H9 (cell line): ENCODE measurements around the gene TARP.

Experiments
- DNase-seq: peaks from one replicate; pipeline ENCODE4 v3.0.0-alpha.2; 2017
- H2AFZ ChIP-seq: one replicate; pipeline ENCODE4 v1.6.1; 2013; ENCODE audit warnings: mild to moderate bottlenecking, low read length, control low read depth, moderate library complexity
- H2AK5ac ChIP-seq: 2 replicates; pipeline ENCODE4 v1.6.1; 2013; ENCODE audit warnings: low read length, control low read depth, mixed read lengths; ENCODE audit not compliant: insufficient read length
- H2BK120ac ChIP-seq: one replicate; pipeline ENCODE4 v1.6.1; 2013; ENCODE audit warnings: low read depth, mild to moderate bottlenecking, low read length, control low read depth, inconsistent platforms; ENCODE audit not compliant: poor library complexity, severe bottlenecking
- H2BK12ac ChIP-seq: 2 replicates; pipeline ENCODE4 v1.6.1; 2013; ENCODE audit warnings: low read length, control low read depth, mixed read lengths, low read depth; ENCODE audit not compliant: insufficient read length
- H2BK15ac ChIP-seq: 2 replicates; pipeline ENCODE4 v1.6.1; 2013; ENCODE audit warnings: low read depth, low read length, control low read depth
- H2BK20ac ChIP-seq: one replicate; pipeline ENCODE4 v1.6.1; 2013; ENCODE audit warnings: low read depth, mild to moderate bottlenecking, low read length, control low read depth, inconsistent platforms; ENCODE audit not compliant: poor library complexity, severe bottlenecking
- H2BK5ac ChIP-seq: 2 replicates; pipeline ENCODE4 v1.6.1; 2013; ENCODE audit warnings: low read length, control low read depth, mixed read lengths; ENCODE audit not compliant: insufficient read length
- H3K14ac ChIP-seq: 2 replicates; pipeline ENCODE4 v1.6.1; 2013; ENCODE audit warnings: low read length, control low read depth; ENCODE audit not compliant: insufficient read depth
- H3K18ac ChIP-seq: 2 replicates; pipeline ENCODE4 v1.6.1; 2013; ENCODE audit warnings: low read depth, mild to moderate bottlenecking, mixed read lengths, low read length, control low read depth; ENCODE audit not compliant: insufficient read length
- H3K23ac ChIP-seq: 2 replicates; pipeline ENCODE4 v1.6.1; 2013; ENCODE audit warnings: low read length, control low read depth, mixed read lengths, low read depth; ENCODE audit not compliant: insufficient read length
- H3K23me2 ChIP-seq: 2 replicates; pipeline ENCODE4 v1.6.1; 2013; ENCODE audit warnings: low read depth, mild to moderate bottlenecking, mixed read lengths, low read length, control low read depth; ENCODE audit not compliant: insufficient read length, poor library complexity, severe bottlenecking
- H3K27ac ChIP-seq: 2 replicates; pipeline ENCODE4 v1.5.1; 2013; ENCODE audit warnings: low read length, control low read depth, mixed read lengths, low read depth; ENCODE audit not compliant: insufficient read length
- H3K27me3 ChIP-seq: 2 replicates; pipeline ENCODE4 v1.6.1; 2013; ENCODE audit warnings: low read length, control low read depth, inconsistent platforms; ENCODE audit not compliant: insufficient read depth
- H3K4ac ChIP-seq: 2 replicates; pipeline ENCODE4 v1.6.1; 2013; ENCODE audit warnings: low read depth, mild to moderate bottlenecking, control low read depth, inconsistent platforms, low read length, moderate library complexity
- H3K4me1 ChIP-seq: 2 replicates; pipeline ENCODE4 v1.6.1; 2013; ENCODE audit warnings: low read length, control low read depth, inconsistent platforms; ENCODE audit not compliant: insufficient read depth
- H3K4me2 ChIP-seq: 2 replicates; pipeline ENCODE4 v1.6.1; 2013; ENCODE audit warnings: low read length, control low read depth, mixed read lengths; ENCODE audit not compliant: insufficient read length, insufficient read depth
- H3K56ac ChIP-seq: 2 replicates; pipeline ENCODE4 v1.6.1; 2013; ENCODE audit warnings: low read depth, mild to moderate bottlenecking, mixed read lengths, low read length, control low read depth; ENCODE audit not compliant: insufficient read length
- H3K79me1 ChIP-seq: 2 replicates; pipeline ENCODE4 v1.6.1; 2013; ENCODE audit warnings: low read depth, mild to moderate bottlenecking, moderate library complexity, low read length, control low read depth, inconsistent platforms; ENCODE audit not compliant: insufficient read depth, poor library complexity, severe bottlenecking
- H3K79me2 ChIP-seq: 2 replicates; pipeline ENCODE4 v1.6.1; 2013; ENCODE audit warnings: low read length, control low read depth, inconsistent platforms; ENCODE audit not compliant: insufficient read depth
- H3K9ac ChIP-seq: 2 replicates; pipeline ENCODE4 v1.6.1; 2013; ENCODE audit warnings: low read length, control low read depth, mixed read lengths; ENCODE audit not compliant: insufficient read length; ENCODE audit errors: extremely low read depth
- H3K9me3 ChIP-seq: one replicate; pipeline ENCODE4 v1.6.1; 2013; ENCODE audit warnings: low read depth, low read length, inconsistent platforms; ENCODE audit not compliant: control insufficient read depth
- H3T11ph ChIP-seq: one replicate; pipeline ENCODE4 v1.6.1; 2013; ENCODE audit warnings: mild to moderate bottlenecking, low read length, control low read depth, inconsistent platforms
- H4K20me1 ChIP-seq: one replicate; pipeline ENCODE4 v1.6.1; 2013; ENCODE audit not compliant: control insufficient read depth, insufficient read length, insufficient read depth
- H4K5ac ChIP-seq: 2 replicates; pipeline ENCODE4 v1.6.1; 2013; ENCODE audit warnings: low read depth, mild to moderate bottlenecking, mixed read lengths, low read length, control low read depth; ENCODE audit not compliant: insufficient read length
- H4K8ac ChIP-seq: replicated peaks from 2 replicates; pipeline ENCODE4 v1.6.1; 2013; ENCODE audit warnings: low read length, control low read depth, mixed read lengths, low read depth; ENCODE audit not compliant: insufficient read length
- H4K91ac ChIP-seq: 2 replicates; pipeline ENCODE4 v1.6.1; 2013; ENCODE audit warnings: low read depth, mild to moderate bottlenecking, moderate library complexity, mixed read lengths, low read length, control low read depth; ENCODE audit not compliant: insufficient read length
- H3K27ac Mint-ChIP-seq, 3 experiments: 2 replicates in 2 of 3; 3 replicates in 1 of 3; pipeline ENCODE4 v1.8.0; 2020 to 2021; ENCODE audit warnings: mixed read lengths in 3 of 3, mild to moderate bottlenecking in 1 of 3, moderate library complexity in 1 of 3
- H3K27me3 Mint-ChIP-seq: 2 replicates; pipeline ENCODE4 v1.8.0; 2021; ENCODE audit warnings: low read depth, mild to moderate bottlenecking, moderate library complexity, mixed read lengths
- H3K36me3 Mint-ChIP-seq, 3 experiments: 2 replicates in 2 of 3; 3 replicates in 1 of 3; pipeline ENCODE4 v1.8.0; 2020 to 2021; ENCODE audit warnings: low read depth in 3 of 3, mixed read lengths in 3 of 3; ENCODE audit not compliant: insufficient read depth in 1 of 3
- H3K4me1 Mint-ChIP-seq, 2 experiments: 2 replicates each; pipeline ENCODE4 v1.8.0; 2020; ENCODE audit warnings: mixed read lengths in 2 of 2
- H3K4me3 Mint-ChIP-seq, 2 experiments: 2 replicates in 1 of 2; 3 replicates in 1 of 2; pipeline ENCODE4 v1.8.0; 2020 to 2021; ENCODE audit warnings: mild to moderate bottlenecking in 2 of 2, mixed read lengths in 2 of 2, moderate library complexity in 1 of 2
- H3K9me3 Mint-ChIP-seq, 2 experiments: 2 replicates in 1 of 2; 3 replicates in 1 of 2; pipeline ENCODE4 v1.8.0; 2020; ENCODE audit warnings: mild to moderate bottlenecking in 2 of 2, mixed read lengths in 2 of 2, moderate library complexity in 1 of 2
- WGBS: extraction: QIAGEN DNeasy Blood & Tissue Kit; methylation state at CpG from one replicate; pipeline ENCODE4 v1.1.7; 2013; ENCODE audit warnings: missing lambda C conversion rate, low lambda C conversion rate, mixed read lengths; ENCODE audit not compliant: insufficient read length; ENCODE audit errors: extremely low coverage; 5-methylcytosine and 5-hydroxymethylcytosine counted together
- TF ChIP-seq, protein P1 (sequence below): fragments of 200-600 bp; sonication (generic); conservative IDR thresholded peaks from 3 replicates; pipeline ENCODE4 v1.8.0; 2021; ENCODE audit warnings: antibody characterized with exemption, mild to moderate bottlenecking

The TARP gene

DNA sequence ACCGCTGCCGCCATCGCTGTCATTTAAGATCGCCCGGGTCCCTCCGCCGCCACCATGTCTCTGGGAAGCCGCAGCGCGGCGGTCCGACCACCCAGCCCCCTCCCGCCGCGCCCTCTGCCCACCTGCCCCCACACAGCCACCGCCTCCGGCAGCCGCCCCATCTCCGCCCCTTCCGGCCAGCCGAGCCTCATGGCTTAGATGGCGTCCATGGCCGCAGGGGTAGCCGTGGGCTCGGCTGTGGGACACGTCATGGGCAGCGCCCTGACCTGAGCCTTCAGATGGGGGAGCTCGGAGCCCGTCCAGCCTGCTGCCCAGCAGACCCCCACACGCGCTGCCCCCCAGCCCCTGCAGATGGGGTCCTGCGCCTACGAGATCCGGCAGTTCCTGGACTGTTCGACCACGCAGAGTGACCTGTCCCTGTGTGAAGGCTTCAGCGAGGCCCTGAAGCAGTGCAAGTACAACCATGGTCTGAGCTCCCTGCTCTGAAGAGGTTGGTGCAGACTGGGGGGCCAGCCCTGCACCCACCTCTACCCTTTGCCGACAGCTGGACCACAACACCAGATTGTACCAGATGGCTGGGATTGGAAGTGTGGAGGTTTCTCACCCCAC is 38.0 kb upstream of the TARP start:
- no peak overlapping the region for H3K23ac ChIP-seq
- no peaks in the 10 kb centered on the region for H3K27me3 ChIP-seq
- no peaks in the 10 kb centered on the region for H3K79me2 ChIP-seq
- no peak overlapping the region for H4K5ac ChIP-seq
- no peaks in the 10 kb centered on the region for H3K36me3 Mint-ChIP-seq
- H3K4me1 Mint-ChIP-seq, result no peaks in the 10 kb centered on the region
- H3K23me2 ChIP-seq, result no peaks in the 10 kb centered on the region
- no peak overlapping the region for H2BK20ac ChIP-seq
- H3K9ac ChIP-seq, result no peak overlapping the region
- no peaks in the 10 kb centered on the region for H3K79me1 ChIP-seq
- H3K56ac ChIP-seq, result no peak overlapping the region
- H4K20me1 ChIP-seq, result no peaks in the 10 kb centered on the region
- H3K27ac Mint-ChIP-seq, result no peak overlapping the region
- no peaks in the 10 kb centered on the region for H3K4me1 ChIP-seq
- no peak overlapping the region for H3T11ph ChIP-seq
- H3K4ac ChIP-seq, result no peak overlapping the region
- no peak overlapping the region for H3K27ac ChIP-seq
- H3K4me3 Mint-ChIP-seq, result no peak overlapping the region
- no peak overlapping the region for H2BK120ac ChIP-seq
- H2BK15ac ChIP-seq, result no peak overlapping the region
- no peak overlapping the region for H2BK12ac ChIP-seq
- H3K18ac ChIP-seq, result no peak overlapping the region
- no peak overlapping the region for H3K14ac ChIP-seq
- TF ChIP-seq, protein P1, sequence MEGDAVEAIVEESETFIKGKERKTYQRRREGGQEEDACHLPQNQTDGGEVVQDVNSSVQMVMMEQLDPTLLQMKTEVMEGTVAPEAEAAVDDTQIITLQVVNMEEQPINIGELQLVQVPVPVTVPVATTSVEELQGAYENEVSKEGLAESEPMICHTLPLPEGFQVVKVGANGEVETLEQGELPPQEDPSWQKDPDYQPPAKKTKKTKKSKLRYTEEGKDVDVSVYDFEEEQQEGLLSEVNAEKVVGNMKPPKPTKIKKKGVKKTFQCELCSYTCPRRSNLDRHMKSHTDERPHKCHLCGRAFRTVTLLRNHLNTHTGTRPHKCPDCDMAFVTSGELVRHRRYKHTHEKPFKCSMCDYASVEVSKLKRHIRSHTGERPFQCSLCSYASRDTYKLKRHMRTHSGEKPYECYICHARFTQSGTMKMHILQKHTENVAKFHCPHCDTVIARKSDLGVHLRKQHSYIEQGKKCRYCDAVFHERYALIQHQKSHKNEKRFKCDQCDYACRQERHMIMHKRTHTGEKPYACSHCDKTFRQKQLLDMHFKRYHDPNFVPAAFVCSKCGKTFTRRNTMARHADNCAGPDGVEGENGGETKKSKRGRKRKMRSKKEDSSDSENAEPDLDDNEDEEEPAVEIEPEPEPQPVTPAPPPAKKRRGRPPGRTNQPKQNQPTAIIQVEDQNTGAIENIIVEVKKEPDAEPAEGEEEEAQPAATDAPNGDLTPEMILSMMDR, result no peak
- no peaks in the 10 kb centered on the region for H3K27me3 Mint-ChIP-seq
- no peak overlapping the region for H2AFZ ChIP-seq
- no CpG with 5 or more reads among the region's 38 CpGs for WGBS
- H3K9me3 ChIP-seq, result no peaks in the 10 kb centered on the region
- DNase-seq, result no peak
- H3K9me3 Mint-ChIP-seq, result no peaks in the 10 kb centered on the region
- H2BK5ac ChIP-seq, result no peak overlapping the region
- no peak overlapping the region for H4K91ac ChIP-seq
- no peak overlapping the region for H3K4me2 ChIP-seq
- H2AK5ac ChIP-seq, result no peak overlapping the region
- no peak overlapping the region for H4K8ac ChIP-seq
